ENCODE data around the gene LPIN1.

DNA sequence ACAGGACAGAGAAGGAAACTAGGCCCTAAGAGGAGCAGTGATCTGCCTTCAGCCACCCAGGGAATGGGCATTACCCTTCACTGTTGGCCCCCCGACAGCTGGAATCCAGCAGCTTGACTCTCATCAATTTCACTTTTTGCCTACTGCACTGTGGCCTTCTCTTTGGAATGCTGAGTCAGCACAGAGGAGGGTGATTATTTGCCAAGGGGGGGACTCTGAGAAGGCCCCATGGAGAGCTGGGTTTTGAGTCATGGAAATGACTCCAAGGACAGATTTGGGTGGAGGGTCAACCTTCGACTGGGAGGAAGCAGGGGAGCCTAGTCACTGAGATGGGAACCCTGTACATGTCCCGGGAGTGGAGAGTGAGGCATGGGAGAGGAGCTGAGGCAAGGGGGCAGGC, 38.3 kb upstream of the LPIN1 start:
- no peak for TF ChIP-seq GATA3 (IDR thresholded peaks at IDR 0.05; ENCODE audit: low read depth, low read length)
- TF ChIP-seq GATA2 (IDR thresholded peaks at IDR 0.05; ENCODE audit: low read depth, low read length) = no peak

All from SH-SY5Y (cell line).